ENCODE measurements around the gene PIGK.

Gene PIGK

GRCh38 chr1:77121503-77121902 is 97.7 kb downstream of the PIGK start:
- no peak for TF ChIP-seq MAX (IDR thresholded peaks at IDR 0.05; ENCODE audit: low read depth, low read length)
- no peak for TF ChIP-seq MYC (IDR thresholded peaks at IDR 0.05; ENCODE audit: low read depth, low read length)
- no peak for TF ChIP-seq POLR2A (IDR thresholded peaks at IDR 0.05; ENCODE audit: extremely low read depth, insufficient read length)
- TF ChIP-seq CTCF (IDR thresholded peaks at IDR 0.05; ENCODE audit: low read depth, low read length): no peak
- DNase-seq (ENCODE audit: low read depth): no peak

GRCh38 chr1:77120950-77121349 is 98.3 kb downstream of the PIGK start:
- H3K4me3 ChIP-seq (ENCODE audit: low read depth, low read length): no peak overlapping the region
- TF ChIP-seq POLR2A (IDR thresholded peaks at IDR 0.05; ENCODE audit: extremely low read depth, insufficient read length): no peak
- TF ChIP-seq MAX (IDR thresholded peaks at IDR 0.05; ENCODE audit: low read depth, low read length): no peak
- TF ChIP-seq MYC (IDR thresholded peaks at IDR 0.05; ENCODE audit: low read depth, low read length): no peak
- no peak for TF ChIP-seq CTCF (IDR thresholded peaks at IDR 0.05; ENCODE audit: low read depth, low read length)
- no peak for DNase-seq (ENCODE audit: low read depth)

More at GRCh38 chr1:77121503-77121902, 97.7 kb downstream of the PIGK start:
- H3K4me3 ChIP-seq (ENCODE audit: low read depth, low read length): no peak overlapping the region

GRCh38 chr1:77118712-77119111 is 100.5 kb downstream of the PIGK start:
- no peak for TF ChIP-seq POLR2A (IDR thresholded peaks at IDR 0.05; ENCODE audit: extremely low read depth, insufficient read length)
- TF ChIP-seq MYC (IDR thresholded peaks at IDR 0.05; ENCODE audit: low read depth, low read length): no peak
- TF ChIP-seq CTCF (IDR thresholded peaks at IDR 0.05; ENCODE audit: low read depth, low read length): no peak
- TF ChIP-seq MAX (IDR thresholded peaks at IDR 0.05; ENCODE audit: low read depth, low read length): no peak
- DNase-seq (ENCODE audit: low read depth): no peak
- no peak overlapping the region for H3K4me3 ChIP-seq (ENCODE audit: low read depth, low read length)

- DNase-seq (ENCODE audit: low read depth): no peak
- TF ChIP-seq MYC (IDR thresholded peaks at IDR 0.05; ENCODE audit: low read depth, low read length) (no peak), POLR2A (IDR thresholded peaks at IDR 0.05; ENCODE audit: extremely low read depth, insufficient read length) (no peak), CTCF (IDR thresholded peaks at IDR 0.05; ENCODE audit: low read depth, low read length) (no peak), MAX (IDR thresholded peaks at IDR 0.05; ENCODE audit: low read depth, low read length) (no peak)
- H3K4me3 ChIP-seq (ENCODE audit: low read depth, low read length): no peak overlapping the region
Observed at GRCh38 chr1:77104672-77105071, 114.6 kb downstream of the PIGK start.

- TF ChIP-seq MYC (IDR thresholded peaks at IDR 0.05; ENCODE audit: low read depth, low read length): no peak
- no peak for TF ChIP-seq MAX (IDR thresholded peaks at IDR 0.05; ENCODE audit: low read depth, low read length)
- TF ChIP-seq POLR2A (IDR thresholded peaks at IDR 0.05; ENCODE audit: extremely low read depth, insufficient read length): no peak
- TF ChIP-seq CTCF (IDR thresholded peaks at IDR 0.05; ENCODE audit: low read depth, low read length): no peak
- no peak overlapping the region for H3K4me3 ChIP-seq (ENCODE audit: low read depth, low read length)
- DNase-seq (ENCODE audit: low read depth): no peak
Observed at GRCh38 chr1:77103486-77103885, 115.7 kb downstream of the PIGK start.

GRCh38 chr1:77100875-77101274 is 118.4 kb downstream of the PIGK start:
- TF ChIP-seq POLR2A (IDR thresholded peaks at IDR 0.05; ENCODE audit: extremely low read depth, insufficient read length) (no peak), CTCF (IDR thresholded peaks at IDR 0.05; ENCODE audit: low read depth, low read length) (no peak), MYC (IDR thresholded peaks at IDR 0.05; ENCODE audit: low read depth, low read length) (no peak), MAX (IDR thresholded peaks at IDR 0.05; ENCODE audit: low read depth, low read length) (no peak)
- no peak overlapping the region for H3K4me3 ChIP-seq (ENCODE audit: low read depth, low read length)
- DNase-seq (ENCODE audit: low read depth): no peak
